Measurements from ENCODE around the gene PAQR4.
"Not testable (repeated sequence)": the region's sequence is repeated elsewhere in the genome, so short reads cannot be mapped to it uniquely, and the experiment has no call there.

Gene PAQR4

DNA sequence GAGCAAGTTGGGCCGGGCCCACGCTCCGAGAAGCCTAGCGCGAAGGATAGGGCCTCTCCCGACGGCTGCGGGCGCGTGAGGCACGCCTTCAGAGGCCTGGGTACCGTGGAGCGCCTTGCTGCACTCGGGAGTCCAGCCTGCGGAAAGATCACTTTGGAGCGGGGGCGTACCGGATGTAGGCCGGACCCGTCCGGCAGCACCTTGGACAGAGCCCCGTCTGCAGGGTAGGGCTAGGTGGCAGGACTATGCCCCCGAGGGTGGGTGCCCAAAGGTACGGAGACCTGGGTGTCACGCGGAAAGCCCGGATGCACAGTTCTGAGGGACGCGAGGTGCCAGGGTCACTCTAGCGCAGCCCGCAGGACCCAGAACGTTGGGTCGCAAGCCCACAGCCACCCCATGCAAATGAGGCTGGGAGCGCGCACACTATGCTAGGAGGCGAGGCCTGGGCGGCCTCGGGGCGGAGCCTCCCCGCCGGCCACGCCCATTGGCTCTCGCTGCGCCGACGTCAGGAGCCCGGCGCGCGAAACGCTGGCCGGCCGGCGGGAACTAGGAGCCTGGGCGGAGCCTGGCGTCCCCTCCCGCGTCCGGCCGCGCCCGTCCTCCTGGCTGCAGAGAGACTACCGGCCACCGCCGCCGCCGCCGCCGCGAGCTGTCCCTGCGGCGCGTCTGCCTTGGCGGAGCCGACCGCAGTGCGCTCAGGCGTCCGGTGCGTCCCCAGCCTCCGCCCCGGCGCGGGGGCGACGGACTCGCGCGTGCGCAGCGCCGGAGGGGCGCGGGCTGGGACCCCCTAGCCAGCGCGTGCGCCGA is at the start of gene PAQR4:
TSS of gene PAQR4 (plus strand) at position 611 of the 807 bp plus-strand sequence. CDS start 327 bp downstream, outside the sequence.
- peak; percentile 94 for DNase-seq

DNA sequence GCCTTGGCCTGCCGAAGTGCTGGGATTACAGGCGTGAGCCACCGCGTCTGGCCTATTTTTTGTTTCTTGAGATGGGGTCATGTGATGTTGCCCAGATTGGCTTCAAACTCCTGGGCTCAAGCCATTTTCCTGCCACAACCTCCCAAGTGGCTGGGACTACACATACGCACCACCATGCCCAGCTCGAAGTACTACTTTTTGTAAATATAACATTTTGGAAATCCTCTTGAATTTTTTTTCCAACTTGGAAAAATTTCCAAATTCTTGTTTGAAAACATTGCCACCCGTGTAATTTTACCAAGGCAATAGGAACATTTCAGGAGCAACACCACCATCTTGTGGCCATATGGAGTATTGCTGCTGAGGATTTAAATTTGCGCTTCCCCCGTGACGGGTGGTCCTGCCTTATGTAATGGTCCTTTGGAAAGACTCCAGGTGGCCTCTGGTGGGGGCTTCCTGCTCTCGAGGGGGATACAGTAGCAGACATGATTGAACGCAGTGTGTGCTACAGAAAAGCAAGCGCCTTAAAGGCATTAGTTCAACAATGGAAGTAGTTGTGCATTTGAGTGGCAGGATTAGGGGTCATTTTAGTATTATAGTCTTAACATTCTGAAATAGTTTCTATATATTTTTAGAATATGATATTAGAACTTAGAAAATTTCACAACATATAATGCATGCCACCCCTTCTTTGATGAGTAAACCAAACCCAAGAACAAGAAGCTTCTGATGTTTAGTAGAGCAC is 49.5 kb upstream of the PAQR4 start:
- DNase-seq = peak; percentile 64

DNA sequence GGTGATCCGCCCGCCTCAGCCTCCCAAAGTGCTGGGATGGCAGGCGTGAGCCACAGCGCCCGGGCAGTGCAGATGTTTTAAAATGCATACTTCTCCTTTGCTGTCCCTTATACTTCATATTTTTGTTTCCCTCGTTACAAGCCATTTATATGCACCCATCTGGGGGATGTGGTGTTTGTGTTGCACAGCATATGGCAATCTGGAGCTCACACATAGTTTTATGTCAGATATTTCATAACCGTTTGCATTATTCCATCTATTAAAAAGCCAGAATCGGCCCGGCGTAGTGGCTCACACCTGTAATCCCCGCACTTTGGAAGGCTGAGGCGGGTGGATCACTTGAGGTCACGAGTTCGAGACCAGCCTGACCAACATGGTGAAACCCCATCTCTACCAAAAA is 45.7 kb upstream of the PAQR4 start:
- no peak for DNase-seq

DNA sequence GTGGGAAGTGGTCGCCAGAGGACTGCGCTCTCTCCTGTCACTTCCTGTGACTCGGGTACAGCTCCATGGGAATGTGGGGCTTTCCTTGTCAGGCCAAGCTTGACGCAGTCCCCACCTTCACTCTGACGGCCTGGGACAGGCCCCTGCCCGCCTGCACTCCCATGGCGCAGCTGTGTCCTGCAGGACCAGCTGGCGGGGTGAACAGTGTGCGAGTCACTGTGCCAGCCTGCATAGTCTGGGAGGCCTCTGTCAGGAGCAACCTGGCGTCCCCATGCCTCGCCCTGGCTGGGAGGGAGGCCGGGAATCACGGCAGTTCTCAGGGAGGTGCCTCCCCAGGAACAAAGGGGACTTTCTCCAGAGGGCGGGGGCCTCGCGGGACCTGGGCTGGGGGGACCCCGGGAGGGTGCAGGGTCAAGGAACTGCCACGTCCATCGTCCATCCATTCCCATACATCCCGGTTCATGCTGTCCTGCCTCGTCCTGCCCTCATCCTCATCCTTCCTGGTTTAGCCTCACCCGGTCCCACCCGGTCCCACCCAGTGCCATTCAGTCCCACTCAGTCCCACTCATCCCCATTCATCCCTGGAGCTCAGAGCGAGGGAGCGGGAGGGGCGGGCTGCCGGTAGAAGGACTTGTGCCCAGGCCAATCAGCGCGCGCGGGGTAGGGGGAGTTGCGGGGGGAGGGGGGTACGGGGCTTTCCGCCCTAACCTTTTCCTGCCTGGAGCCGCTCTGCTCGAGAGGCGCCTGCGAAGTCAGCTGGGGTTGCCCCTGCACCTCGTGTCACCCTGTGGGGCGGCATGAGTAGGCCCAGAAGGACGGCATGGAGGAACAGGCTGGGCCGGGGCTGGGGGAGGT is 44.0 kb upstream of the PAQR4 start:
- no peak for DNase-seq

DNA sequence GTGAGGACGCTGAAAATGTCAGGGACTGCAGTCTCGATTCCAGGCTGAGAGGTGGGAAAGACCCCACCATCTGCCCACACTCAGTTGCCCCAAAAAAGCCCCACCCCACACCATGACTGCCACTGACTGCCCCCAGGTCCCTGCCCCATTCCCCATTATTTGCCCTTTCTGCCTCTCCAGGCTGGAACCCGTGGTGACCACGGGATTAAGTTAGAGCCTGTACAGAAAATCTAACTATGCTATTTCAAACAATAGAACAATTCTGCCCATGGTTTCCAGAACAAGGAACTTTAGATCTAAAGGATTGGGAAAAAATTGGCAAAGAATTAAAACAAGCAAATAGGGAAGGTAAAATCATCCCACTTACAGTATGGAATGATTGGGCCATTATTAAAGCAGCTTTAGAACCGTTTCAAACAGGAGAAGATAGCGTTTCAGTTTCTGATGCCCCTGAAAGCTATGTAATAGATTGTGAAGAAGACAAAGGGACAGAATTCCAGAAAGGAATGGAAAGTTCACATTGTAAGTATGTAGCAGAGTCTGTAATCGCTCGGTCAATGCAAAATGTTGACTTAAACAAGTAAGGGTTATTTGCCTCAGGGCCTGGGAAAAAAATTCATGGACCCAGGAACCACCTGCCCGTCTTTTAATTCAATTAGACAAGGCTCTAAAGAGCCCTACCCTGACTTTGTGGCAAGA is 43.0 kb upstream of the PAQR4 start:
- DNase-seq = no peak

DNA sequence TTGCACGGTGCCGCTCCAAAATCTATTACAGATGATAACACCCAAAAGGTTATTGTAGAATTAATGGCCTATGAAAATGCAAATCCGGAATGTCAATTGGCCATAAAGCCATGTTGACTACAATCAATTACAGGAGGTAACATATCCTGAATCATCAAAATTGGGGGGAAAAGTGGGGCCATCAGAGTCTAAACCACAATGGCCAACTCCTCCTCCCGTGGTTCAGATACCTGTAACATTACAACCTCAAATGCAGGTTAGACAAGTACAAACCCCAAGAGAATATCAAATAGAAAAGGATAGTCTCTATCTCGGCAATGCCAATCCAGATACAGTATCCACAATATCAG is 42.5 kb upstream of the PAQR4 start:
- DNase-seq = no peak

DNA sequence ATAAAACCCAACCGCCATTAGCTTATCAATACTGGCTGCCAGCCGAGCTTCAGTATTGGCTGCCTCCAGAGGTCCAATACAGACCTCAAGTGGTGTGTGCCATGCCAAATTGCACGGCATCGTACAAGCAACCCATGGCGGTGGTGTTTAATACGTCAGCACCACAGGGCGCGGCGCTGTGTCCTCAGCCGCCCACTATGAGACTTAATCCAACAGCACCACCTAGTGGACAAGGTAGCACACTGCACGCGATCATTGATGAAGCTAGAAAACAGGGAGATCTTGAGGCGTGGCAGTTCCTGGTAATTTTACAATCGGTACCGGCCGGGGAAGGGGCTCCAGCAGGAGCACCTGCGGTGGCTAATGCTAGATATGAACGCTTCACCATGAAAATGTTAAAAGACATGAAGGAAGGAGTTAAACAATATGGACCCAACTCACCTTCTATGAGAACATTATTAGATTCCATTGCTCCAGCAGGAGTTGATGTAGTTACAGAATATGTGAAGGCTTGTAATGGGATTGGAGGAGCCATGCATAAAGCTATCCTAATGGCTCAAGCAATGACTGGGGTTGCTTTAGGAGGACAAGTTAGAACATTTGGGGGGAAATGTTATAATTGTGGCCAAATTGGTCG is 42.0 kb upstream of the PAQR4 start:
- peak; percentile 92 for DNase-seq

DNA sequence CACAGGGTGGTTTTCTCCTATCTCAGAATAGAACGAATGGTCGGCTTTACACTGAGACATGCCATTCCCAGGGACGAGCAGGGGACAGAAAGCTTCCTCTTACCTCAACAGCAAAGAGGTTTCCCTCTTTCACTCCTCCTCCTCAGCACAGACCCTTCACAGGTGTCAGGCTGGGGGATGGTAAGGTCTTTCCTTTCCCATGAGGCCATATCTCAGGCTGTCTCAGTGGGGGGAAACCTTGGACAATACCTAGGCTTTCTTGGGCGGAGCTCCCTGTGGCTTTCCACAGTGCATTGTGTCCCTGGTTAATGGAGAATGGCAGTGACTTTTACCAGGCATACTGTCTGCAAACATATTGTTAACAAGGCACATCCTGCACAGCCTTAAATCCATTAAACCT is 41.0 kb upstream of the PAQR4 start:
- DNase-seq = not testable (repeated sequence)

DNA sequence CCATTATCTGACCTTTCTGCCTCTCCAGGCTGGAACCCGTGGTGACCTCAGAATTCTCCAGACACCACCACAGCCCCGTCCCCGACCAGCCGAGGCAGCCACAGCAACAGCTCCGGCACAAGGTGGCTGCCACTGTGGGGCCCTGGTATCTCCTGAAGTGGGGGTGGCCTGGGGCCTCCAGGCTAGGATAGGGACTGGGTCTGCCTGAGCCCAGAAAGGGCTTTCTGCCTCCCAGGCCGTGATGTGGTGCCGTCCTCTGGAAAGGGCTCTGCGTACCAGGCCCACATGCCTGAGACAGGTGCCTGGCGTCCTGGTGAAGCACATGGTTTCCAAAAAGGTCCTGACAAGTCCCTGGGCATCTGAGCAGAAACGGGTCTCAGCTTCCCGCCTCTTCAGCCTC is 40.4 kb upstream of the PAQR4 start:
- no peak for DNase-seq

DNA sequence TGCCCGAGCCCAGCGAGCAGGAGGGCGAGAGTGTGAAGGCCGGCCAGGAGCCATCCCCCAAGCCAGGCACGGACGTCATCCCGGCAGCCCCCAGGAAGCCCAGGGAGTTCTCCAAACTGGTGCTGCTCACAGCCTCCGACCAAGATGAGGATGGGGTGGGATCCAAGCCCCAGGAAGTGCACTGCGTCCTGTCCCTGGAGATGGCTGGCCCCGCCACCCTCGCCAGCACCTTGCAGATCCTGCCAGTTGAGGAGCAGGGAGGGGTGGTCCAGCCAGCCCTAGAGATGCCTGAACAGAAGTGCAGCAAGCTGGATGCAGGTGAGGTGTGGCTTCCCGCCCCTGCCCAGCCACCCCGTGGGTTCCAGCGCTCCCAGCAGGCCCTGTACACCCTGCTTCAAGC is 39.5 kb upstream of the PAQR4 start:
- no peak for DNase-seq

DNA sequence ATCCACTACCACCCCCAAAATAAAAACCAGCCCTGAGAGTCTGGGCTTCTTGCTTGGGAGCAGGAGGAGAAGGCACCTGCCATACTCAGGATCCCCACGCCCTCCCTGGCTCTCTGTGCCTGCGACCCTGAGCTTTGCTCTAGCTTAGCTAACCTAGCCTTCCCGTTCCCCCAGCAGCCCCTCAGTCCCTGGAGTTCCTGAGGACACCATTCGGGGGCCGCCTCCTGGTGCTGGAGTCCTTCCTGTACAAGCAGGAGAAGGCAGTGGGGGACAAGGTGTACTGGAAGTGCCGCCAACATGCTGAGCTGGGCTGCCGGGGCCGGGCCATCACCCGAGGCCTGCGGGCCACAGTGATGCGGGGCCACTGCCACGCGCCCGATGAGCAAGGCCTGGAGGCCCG is 38.9 kb upstream of the PAQR4 start:
- no peak for DNase-seq

DNA sequence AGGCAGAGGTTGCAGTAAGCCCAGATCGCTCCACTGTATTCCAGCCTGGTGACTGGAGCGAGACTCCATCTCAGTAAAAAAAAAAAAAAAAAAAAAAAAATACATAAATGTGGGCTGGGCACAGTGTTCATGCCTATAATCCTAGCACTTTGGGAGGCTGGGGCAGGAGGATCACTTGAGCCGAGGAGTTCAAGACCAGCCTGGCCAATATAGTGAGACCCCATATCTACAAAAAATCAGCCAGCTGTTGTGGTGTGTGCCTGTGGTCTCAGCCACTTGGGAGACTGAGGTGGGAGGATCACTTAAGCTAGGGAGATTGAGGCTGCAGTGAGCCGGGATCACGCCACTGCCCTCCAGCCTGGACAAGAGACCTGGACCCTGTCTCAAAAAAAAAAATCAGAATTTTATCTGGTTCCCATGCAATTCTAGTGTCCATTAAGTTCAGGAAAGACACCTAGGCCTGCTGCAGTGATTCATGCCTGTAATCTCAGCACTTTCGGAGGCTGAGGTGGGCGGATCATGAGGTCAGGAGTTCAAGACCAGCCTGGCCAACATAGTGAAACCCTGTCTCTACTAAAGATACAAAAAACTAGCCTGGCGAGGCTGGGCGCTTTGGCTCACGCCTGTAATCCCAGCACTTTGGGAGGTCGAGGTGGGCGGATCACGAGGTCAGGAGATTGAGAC is 37.8 kb upstream of the PAQR4 start:
- not testable (repeated sequence) for DNase-seq

DNA sequence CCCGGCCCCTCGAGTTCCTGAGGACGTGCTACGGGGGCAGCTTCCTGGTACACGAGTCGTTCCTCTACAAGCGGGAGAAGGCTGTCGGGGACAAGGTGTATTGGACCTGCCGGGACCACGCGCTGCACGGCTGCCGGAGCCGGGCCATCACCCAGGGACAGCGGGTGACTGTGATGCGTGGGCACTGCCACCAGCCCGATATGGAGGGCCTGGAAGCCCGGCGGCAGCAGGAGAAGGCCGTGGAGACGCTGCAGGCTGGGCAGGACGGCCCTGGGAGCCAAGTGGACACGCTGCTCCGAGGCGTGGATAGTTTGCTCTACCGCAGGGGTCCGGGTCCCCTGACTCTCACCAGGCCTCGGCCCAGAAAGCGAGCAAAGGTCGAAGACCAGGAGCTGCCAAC is 36.0 kb upstream of the PAQR4 start:
- DNase-seq = no peak

DNA sequence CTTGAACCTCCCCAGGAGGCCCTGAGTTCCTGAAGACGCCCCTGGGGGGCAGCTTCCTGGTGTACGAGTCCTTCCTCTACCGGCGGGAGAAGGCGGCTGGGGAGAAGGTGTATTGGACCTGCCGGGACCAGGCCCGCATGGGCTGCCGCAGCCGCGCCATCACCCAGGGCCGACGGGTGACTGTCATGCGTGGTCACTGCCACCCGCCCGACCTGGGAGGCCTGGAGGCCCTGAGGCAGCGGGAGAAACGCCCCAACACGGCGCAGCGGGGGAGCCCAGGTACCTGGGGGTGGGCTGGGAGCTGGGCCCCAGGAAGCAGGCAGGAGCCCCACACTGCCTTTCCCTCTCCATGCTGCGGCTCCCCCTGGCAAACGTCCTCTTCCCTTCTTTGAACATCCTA is 35.4 kb upstream of the PAQR4 start:
- DNase-seq = no peak

DNA sequence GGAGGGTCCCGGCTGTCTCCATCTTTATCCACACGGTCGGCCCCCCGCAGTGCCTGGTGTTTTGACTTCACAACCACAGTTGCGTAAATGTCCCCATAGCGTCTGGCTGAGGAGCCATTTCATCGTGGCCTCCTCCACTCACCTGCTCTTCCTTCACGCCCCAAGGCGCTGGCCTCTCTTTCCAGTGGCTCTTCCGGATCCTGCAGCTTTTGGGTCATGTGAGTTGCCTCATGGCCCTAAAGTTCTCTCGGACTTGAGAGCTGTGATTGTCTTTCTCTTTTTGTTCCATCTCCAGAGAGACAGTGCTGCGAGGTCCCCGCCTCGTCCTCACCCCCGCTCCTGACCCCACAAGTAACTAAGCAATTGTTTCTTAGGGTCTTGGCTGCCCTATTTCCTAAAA is 34.7 kb upstream of the PAQR4 start:
- DNase-seq = no peak

DNA sequence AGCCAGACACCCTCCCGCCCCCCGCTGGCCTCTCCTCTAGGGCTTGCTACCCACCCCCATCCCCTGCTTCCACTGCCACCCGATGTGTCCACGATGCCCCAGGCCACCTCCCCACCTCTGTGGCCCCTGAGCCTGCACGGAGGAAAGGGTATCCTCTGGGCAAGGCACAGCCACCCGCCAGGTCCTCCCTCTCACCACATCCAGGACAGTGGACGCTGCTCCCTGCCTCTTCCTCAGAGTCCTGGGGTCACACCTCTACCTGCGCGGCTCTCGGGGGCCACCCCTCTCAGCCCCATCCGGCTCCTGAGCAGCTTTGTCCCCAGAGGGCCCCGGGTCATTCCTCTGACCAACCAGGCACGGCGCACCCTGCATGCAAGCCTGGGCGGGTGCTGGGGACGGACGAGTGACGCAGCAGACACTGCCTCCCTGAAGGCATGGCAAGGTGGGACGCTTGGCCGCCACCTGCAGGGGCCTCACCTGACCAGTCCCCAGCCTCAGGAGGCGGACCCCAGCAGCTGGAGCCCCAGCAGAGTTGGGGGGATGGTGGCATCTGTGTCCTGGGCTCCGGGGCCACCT is 32.6 kb upstream of the PAQR4 start:
- DNase-seq = no peak

DNA sequence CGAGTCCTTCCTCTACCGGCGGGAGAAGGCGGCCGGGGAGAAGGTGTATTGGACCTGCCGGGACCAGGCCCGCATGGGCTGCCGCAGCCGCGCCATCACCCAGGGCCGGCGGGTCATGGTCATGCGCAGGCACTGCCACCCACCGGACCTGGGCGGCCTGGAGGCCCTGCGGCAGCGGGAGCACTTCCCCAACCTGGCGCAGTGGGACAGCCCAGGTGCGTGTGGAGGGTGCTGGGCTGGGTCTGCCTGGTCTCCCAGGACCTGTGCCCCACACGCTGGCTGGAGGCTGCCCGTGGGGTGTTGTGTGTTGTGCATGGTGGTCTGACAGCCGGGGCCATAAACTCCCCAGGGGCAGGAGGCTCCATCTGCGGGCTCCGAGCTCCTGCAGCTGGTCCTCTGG is 32.0 kb upstream of the PAQR4 start:
- DNase-seq = no peak

DNA sequence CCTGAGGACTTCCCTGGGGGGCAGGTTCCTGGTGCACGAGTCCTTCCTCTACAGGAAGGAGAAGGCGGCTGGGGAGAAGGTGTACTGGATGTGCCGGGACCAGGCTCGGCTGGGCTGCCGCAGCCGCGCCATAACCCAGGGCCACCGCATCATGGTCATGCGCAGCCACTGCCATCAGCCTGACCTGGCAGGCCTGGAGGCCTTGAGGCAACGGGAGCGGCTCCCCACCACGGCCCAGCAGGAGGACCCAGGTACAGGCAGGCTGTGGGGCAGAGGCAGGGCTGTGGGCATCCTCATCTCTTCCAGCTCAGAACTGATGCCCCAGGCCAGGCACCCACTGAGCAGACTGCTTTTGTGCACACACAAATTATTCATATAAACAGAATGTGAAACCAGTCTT is 30.9 kb upstream of the PAQR4 start:
- no peak for DNase-seq

DNA sequence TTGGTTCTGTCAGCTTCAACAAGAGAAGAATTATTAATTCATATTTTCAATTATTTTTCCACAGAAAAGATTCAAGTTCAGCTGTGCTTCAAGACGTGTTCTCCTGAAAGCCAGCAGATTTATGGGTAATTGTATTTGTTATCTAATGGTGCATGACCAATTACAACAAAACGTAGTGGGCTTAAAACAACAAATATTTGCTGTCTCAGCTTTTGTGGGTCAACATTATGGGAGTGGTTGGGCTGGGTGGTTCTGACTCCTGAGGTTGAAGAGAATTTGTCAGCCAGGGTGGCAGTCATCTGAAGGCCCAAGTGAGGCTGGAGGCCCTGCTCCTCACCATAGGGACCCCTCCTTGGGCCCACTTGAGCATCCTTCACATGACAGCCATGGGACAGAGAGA is 29.2 kb upstream of the PAQR4 start:
- no peak for DNase-seq

DNA sequence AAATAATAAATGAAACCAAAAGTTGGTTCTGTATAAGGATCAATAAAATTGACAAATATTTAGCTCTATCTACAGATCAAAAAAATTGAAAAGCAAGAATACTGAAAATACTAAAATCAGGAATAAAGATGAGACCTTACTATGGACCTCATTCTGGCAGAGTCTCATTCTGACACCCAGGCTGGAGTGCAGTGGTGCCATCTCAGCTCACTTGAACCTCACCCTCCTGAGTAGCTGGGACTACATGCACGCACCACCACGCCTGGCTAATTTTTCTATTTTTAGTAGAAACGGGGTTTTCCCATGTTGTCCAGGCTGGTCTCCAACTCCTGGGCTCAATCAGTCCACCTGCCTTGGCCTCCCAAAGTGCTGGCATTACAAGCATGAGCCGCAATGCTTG is 27.1 kb upstream of the PAQR4 start:
- DNase-seq = no peak

DNA sequence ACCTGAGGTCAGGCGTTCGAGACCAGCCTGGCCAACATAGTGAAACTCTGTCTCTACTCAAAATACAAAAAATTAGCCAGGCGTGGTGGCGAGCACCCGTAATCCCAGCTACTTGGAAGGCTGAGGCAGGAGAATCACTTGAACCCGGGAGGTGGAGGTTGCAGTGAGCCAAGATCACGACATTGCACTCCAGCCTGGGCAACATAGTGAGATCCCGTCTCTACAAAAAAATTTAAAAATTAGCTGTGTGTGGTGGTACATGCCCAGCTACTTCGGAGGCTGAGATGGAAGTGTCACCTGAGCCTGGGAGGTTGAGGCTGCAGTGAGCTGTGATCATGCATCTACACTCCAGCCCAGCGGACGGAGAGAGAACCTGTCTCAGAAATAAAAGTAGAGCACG is 25.4 kb upstream of the PAQR4 start:
- not testable (repeated sequence) for DNase-seq

Measured in activated CD4-positive, alpha-beta T cell treated with anti-CD3 and anti-CD28 coated beads, Interleukin-10, Interleukin-2, amounts not matched to agents 100 ng/mL and 50 ng/mL, durations not matched to agents 16 hours and 8 hours (primary cell).